ENCODE results near the gene GATA1.

Gene GATA1

DNA sequence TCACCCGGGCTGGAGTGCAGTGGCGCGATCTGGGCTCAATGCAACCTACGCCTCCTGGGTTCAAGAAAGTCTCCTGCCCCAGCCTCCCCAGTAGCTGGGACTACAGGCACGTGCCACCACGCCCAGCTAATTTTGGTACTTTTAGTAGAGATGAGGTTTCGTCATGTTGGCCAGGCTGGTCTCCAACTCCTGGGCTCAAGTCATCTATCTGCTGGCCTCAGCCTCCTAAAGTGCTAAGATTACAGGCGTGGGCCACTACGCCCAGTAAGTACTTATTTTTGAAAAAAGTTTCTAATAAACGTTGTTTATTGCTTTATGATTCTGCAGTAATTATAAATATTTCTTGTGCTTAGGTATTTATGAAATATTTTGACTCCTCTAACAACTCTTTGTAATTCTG is 53.3 kb downstream of the GATA1 start:
- H3K4me1 ChIP-seq (ENCODE audit: control insufficient read depth in 2 of 2, insufficient read depth in 2 of 2, low read length in 2 of 2): no peaks in the 10 kb centered on the region
- H3K4me3 ChIP-seq (ENCODE audit: low read length in 2 of 2): no peak overlapping the region
- H3K27me3 ChIP-seq (ENCODE audit: control insufficient read depth in 2 of 2, insufficient read depth in 2 of 2, low read length in 2 of 2): peaks cover 3 to 4% of the 10 kb centered on the region in 2 donors
- no peaks in the 10 kb centered on the region for H3K36me3 ChIP-seq (ENCODE audit: control insufficient read depth in 2 of 2, insufficient read depth in 2 of 2, low read length in 2 of 2)
- H3K9ac ChIP-seq (ENCODE audit: low read depth in 1 of 2, low read length in 2 of 2): no peak overlapping the region
- H3K9me3 ChIP-seq (ENCODE audit: control insufficient read depth in 2 of 2, low read length in 2 of 2): no peaks in the 10 kb centered on the region
- no peak overlapping the region for H3K27ac ChIP-seq (ENCODE audit: low read depth in 2 of 2, low read length in 2 of 2)

Data from mucosa of rectum (tissue), 2 donors.